ENCODE results near the gene DLG1.

DLG1 gene

DNA sequence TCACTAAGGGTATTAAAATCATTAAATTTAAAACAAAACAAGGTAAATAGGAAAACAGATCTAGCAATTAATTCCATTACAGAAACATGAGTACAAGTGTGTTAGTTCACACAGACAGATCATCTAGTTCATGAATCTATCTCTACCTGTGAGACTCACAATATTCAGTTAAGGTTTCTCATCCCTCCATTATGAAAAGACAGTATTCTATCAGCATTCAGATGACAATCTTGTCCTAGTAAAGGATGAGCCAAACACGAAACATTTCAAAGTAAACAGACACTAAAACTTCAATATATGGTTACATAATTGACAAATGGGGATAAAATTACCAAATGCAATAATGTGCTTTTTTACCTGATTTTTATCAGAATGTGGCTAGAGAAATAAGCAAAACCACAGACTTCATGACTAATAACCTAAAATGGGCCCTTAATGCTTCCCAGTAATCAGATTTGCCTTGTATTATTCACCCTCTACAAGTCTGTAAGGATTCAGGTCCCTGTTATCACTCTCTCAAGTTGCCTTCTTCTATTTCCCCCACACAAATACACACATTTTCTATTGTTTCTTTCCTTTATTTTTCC, 126.8 kb downstream of the DLG1 start:
- DNase-seq (ENCODE audit: low spot score), result no peak

DNA sequence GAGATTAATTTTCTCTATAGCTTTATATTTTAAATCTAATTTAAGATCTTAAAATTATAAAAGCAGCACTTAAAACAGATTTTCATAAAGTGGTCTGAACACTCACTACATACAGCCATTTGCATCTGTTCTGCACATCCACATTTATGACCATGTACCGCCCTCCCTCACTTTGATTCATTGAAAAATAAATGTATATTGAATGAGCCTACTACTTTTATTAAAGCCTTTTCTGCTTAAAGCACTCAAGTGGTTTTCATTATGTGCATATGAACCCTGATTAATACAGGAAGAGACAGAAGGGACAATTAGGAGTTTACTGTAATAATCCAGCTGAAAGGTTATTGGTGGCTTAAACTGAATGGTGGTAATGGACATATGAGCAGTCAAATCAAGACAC, 129.4 kb downstream of the DLG1 start:
- DNase-seq (ENCODE audit: low spot score), result no peak

DNA sequence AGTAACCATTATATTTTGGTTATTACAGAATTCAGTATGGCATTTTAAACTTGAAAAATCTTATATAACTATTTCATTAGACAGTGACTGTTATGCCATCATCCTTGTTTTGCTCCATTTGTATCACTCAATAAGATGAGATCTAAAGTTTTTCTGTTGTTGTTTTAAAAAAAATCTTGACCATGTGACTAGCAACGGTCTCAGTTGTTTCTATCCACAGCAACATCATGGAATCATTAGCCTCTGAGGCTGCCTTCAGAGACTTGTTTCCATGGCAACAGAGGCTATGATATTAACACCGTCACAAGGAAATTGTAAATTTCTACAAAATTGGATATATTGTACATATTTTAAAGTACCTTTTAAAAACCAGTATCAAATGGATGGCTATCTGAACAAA, 129.8 kb downstream of the DLG1 start:
- DNase-seq (ENCODE audit: low spot score), result no peak

DNA sequence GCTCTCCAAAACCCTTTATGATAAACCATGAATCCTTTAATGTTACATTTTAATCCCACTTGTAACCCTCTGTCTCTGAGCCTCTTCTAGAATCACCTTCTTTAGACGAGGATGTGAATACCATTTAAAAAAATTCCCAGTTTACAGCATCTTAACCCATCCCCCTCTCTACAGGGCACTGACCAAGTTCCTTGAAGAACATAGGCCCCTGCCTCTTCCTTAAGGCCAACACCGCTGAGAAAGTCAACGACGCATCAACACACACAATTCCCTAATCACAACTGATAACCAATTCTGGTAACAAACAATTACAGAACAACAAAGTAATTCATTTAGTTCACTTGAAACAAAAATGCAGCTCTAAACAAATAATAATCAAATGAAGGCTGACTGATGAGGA, 130.3 kb downstream of the DLG1 start:
- no peak for DNase-seq (ENCODE audit: low spot score)

DNA sequence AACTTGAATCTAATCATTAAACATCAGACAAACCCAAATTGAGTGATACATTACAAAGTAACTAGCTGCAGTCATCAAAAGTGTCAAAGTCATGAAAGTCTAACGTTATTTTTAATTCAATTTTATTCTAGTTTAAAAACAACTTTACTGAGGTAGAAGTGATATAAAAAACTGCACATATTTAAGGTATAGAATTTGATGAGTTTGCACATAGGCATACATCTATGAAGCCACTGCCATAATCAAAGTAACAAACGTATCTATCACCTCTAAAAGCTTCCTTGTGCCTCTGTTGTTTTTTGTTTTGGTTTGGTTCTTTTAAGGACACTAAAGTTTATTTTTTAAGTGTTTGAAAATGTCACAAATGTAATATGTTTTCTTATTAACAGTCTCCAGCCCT, 130.9 kb downstream of the DLG1 start:
- DNase-seq (ENCODE audit: low spot score), result no peak

DNA sequence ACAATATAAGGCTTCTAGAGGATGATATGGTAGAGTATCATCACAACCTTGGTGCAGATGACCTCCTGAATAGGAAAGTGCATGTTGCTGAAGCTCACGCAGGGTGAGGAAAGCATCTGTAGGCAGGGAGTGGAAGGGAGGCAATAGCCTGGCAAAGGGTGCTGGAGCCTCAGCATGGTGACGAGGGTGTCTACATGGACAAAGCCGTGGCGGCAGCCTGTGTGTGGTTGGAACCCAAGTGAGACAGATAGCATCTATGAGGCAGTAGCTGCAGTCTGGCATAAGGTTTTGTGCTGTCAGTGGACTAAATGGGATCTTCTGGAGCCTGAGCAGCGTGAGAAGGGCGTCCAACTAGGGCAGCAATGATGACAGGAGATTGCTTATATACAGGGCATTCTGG, 132.5 kb downstream of the DLG1 start:
- no peak for DNase-seq (ENCODE audit: low spot score)

DNA sequence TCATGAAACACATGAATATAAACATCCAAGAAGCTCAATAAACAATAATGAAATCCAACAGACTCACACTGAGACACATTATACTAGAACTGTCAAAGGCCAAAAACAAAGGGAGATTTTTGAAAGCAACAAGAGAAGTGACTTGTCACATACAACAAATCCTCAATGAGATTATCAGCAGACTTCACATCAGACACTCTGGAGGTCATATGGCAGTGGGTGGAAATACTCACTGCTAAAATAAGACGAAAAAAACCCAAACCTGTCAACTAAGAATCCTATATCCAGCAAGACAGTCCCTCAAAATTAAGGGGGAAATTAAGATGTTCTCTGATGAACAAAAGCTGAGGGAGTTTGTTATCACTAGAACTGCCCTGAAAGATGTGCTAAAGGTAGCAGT, 143.4 kb downstream of the DLG1 start:
- no peak for DNase-seq (ENCODE audit: low spot score)

DNA sequence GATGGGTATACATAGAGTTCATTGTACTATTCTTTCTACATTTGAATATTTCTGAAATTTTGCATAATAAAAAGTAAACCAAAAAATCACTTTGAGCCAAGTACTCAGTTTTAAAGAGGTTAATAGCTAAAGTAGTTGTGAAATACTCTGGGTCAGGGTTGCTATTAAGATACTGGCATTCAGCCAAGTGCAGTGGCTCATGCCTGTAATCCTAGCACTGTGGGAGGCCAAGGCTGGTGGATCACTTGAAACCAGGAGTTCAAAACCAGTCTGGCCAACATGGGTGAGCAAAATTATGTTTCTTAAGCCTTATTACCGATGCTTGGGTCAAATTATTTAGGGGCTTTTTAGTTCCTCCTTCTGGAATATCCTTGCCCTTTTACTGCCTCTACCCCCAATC, 146.8 kb downstream of the DLG1 start:
- peak; percentile 21 for DNase-seq (ENCODE audit: low spot score)

DNA sequence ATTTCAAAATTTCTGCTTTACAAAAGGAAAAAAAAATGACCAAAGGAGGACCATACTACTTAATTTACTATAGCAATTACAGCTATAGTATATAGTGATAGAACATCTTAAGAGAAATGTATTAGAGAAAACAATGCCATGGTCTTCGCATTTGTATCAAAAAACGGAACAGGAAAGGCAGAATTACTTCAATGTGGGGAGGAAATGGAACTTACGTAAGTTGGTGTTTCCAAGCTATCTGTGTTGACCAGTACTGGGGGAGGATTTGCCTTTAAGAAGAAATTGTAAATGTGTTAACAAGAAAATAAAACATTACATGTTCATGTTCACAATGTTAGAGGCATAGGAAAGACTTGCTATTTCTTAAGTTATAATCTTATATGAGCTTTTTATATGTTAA, 148.9 kb downstream of the DLG1 start:
- DNase-seq (ENCODE audit: low spot score), result no peak

DNA sequence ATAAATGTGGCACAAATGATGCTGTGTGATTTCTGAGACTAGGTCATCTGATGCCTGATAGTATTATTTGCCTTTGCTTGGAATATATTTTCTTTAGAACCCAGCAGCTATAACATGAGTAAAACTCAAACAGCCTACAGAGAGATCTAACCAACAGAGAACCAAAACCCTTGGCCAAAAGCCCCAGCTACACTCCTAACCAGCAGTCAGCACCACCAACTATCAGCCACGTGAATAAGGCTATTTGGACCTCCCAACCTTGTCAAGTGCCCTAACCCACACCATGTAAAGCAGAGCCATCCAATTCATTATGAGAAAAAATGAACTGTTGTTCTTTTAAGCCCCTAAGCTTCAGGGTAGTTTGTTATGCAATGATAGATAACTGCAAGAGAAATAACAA, 154.2 kb downstream of the DLG1 start:
- DNase-seq (ENCODE audit: low spot score), result no peak

DNA sequence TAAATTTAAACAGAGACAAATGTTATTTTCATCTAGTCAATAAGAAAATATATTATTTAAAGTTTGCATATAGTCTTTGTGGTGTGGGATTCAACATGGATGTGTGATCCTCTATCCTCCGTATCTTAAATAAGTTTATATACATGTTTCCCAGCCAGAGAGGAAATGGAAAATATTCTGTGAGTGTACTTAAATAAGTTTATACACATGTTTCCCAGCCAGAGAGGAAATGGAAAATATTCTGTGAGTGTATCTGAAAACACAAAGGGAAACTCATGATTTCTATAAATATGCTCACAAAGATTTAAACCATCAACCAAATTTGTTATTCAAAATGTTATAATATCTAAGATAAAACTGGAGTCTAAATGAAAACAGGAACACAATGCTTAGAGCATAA, 158.8 kb downstream of the DLG1 start:
- no peak for DNase-seq (ENCODE audit: low spot score)

DNA sequence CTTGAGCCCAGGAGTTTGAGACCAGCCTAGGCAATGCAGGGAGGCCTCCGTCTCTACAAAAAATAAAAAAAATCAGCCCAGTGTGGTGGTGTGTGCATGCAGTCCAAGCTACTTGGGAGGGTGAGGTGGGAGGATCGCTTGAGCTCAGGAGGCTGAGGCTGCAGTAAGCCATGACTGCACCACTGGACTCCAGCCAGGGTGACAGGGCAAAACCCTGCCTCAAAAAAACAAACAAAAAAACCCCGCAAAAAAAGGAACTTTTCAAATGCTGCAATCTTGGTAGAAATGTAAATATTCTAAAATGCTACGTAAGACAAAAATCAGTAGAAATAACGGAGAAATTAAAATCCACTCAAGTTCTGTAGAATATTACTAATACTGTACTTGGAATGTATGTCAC, 160.7 kb downstream of the DLG1 start:
- no peak for DNase-seq (ENCODE audit: low spot score)

DNA sequence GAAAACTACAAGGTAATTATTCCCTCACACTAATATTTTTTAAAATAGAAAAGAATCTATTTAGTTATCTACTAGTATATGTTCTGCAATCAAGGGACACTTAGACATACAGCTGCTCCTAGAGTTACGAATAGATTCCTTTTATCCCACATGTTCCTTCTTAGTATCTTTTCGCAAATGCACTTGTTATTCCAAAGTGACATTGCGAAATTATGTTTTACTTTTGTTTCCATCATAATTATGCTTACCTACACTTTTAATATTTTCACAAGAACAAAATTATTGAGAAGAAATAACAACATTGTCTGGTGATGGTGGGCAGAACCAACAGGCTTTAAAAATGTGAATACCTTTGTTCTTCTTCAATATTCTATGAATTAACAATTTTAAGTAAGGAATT, 161.7 kb downstream of the DLG1 start:
- no peak for DNase-seq (ENCODE audit: low spot score)

DNA sequence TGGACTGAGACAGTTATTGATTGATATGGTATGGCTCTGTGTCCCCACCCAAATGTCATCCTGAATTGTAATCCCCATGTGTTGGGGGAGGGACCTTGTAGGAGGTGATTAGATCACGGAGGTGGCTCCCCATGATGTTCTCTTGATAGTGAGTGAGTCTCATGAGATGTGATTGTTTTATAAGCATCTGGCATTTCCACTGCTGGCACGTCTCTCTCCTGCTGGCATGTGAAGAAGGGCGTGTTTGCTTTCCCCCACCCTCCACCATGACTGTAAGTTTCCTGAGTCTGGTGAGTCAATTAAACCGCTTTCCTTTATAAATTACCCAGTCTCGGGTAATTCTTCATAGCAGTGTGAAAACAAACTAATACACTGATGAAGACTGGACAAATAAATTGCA, 163.2 kb downstream of the DLG1 start:
- no peak for DNase-seq (ENCODE audit: low spot score)

DNA sequence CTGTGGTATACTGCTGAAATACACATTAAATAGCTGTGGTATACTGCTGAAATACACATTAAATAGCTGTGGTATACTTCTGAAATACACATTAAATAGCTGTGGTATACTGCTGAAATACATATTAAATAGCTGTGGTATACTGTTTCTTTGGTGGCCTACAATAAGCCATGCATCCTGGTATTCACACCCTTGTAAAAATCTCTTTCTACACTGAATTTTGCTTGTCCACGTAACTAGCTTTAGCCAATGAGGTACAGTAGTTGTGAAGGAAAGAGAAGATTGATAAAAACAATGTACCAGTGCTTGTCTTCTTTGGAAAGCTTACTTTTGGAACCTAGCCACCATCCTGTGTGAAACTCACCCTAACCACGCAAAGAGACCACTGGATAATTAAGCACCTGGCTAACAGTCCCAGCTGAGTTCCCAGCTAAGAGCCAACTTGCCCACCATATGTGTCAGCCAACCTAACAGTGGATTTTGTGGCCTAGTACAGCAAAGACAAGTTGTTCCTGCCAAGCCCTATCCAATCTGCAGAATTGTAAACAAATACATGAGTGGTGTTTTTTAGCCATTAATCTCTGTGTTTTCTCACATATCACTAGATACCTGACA, 165.4 kb downstream of the DLG1 start:
- DNase-seq (ENCODE audit: low spot score), result no peak

DNA sequence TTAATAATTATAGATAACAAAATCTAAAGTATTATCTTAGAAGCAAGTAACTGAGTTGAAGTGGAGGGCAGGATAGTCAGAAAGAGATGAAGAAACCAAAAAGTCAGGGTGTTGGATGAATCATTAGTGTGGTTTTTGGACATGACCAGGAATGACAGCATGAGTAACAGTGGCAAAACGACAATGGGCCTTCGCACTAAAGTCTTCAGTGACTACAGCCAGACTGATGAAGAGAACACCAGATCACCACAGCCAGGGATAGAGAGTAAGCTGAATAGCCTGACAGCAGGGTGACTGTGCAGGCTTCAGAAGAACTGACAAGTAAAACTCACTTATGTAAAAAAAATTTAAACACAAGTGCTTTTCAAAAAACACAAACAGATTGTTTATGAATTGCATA, 172.8 kb downstream of the DLG1 start:
- DNase-seq (ENCODE audit: low spot score), result no peak

DNA sequence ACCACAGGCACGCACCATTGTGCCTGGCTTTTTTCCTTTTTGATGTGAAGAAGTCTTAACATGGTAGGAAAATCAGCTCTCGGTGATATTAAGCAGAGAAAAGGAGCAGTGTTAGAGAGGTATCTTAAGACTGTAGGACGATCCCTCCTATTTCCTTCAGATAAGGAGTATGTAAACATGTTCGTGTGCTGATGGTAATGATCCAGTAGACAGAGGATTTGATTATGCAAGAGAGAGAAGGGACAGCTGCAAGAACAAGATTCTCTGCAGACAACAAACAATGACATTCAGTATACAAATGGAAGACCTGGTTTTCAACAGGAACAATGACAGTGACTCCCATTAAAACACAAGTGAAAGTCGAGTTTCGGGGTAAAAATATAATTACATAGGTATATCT, 173.7 kb downstream of the DLG1 start:
- no peak for DNase-seq (ENCODE audit: low spot score)

DNA sequence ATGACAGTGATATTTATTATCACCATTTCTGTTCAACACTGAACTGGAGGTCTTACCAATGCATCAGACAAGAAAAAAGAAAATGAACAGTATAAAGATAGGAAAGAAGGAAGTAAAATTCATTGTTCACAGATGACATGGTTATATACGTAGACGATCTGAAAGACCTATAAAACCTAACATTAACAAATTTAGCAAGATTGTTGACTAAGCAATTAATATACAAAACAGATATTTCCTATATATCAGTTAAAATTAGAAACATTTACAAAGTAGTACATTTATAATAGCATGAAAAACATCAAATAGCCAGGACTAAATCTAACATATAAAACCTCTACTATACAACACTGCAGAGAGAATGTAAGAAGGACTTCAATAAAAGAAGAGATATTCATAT, 176.0 kb downstream of the DLG1 start:
- no peak for DNase-seq (ENCODE audit: low spot score)

DNA sequence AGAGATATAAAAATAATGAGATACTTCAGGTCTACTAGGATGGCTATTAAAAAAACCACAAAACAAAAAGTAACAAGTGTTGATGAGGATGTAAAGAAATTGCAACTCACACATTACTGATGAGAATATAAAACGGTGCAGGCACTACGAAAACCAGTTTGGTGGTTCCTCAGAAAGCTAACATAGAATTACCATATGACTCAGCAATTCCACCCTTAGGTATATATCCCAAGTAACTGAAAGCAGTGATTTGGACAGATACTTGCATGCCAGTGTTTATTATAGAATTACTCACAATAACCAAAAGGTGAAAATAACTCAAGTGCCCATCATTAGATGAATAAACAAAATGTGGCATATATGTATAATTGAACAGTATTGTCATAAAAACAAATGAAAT, 181.3 kb downstream of the DLG1 start:
- DNase-seq (ENCODE audit: low spot score), result no peak

DNA sequence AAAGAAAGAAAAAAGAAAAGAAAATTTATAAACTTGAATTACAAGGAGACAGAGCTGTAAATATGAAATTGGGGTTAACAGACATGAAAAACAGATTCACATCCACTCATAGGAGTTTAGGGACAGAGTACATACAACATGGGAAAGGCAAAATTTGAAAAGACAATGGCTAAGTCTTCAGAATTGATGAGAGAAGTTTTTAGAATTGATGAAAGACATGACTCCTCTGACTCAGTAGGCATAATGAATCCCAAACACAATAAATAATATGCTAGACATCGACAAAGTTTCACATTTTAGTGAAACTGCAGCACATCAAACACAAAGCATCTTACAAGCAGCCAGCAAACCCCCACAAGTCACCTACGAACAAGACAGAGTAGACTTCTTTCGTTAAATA, 184.4 kb downstream of the DLG1 start:
- no peak for DNase-seq (ENCODE audit: low spot score)

DNA sequence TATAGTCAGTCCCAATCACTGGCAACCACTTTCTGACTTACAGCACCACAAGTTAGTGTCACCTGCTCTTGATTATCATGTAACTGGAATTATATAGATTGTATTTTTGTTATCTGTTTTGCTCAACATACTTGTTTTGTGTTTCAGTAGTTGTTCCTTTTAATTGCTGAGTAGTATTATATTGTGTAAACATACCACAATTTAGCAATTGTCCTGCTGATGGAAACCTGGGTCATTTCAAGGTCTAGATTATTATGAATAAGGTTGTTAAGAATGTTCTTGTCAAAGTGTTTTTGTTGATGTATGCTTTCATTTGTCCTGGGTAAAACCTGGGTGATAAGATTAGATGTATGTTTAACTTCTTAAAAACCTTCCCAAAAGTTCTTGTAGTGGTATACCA, 186.7 kb downstream of the DLG1 start:
- no peak for DNase-seq (ENCODE audit: low spot score)

DNA sequence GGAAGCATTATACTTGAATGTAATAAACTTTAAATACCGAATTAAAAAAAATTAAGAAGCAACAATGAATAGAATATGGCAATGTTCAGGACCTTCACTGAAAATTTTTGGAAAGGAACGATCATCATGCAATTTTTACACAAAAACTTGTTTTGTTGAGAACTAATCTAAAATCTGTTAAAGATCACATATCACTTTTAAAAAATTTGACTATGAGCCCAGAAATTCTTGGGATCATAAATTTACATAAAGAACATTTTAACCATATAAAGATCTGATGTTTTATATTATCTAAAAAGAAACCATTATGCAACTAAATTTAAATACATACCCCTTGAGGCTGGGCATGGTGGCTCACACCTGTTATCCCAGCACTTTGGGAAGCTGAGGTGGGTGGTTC, 192.6 kb downstream of the DLG1 start:
- no peak for DNase-seq (ENCODE audit: low spot score)

DNA sequence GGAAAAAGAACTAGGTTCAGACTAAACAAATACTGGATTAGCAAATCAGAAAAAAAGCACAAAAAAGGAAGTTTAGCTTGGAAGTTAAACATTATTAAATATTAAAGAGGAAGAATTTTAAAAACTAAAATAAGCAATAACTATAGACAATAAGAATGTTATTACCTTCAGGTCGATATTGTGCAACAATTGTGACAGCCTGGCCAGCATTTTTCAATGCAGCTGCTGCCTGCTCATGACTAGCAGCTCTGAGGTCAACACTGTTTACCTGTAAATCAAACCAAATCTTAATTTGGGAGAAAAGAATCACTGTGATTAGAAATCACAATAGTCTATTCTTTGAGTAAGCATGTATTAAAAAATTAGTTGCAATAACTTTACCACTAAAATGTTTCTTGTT, 193.7 kb downstream of the DLG1 start:
- no peak for DNase-seq (ENCODE audit: low spot score)

DNA sequence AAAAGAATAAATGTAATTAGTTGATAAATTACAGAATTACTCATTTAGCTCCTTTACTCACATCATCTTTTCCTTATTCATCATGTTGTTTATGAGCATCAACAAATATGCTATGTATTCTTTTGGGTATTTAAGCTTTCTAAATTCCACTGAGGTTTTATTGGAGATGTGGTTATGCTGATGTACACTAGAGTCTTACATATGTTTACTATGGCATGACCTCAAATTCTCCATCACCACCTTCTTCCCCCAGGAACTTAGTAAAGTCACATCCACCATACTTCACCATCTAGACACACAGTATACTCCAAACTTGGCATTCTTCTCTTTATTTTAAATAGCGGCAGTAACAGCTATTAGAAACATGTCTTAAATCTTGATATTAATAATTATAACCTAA, 194.6 kb downstream of the DLG1 start:
- no peak for DNase-seq (ENCODE audit: low spot score)

DNA sequence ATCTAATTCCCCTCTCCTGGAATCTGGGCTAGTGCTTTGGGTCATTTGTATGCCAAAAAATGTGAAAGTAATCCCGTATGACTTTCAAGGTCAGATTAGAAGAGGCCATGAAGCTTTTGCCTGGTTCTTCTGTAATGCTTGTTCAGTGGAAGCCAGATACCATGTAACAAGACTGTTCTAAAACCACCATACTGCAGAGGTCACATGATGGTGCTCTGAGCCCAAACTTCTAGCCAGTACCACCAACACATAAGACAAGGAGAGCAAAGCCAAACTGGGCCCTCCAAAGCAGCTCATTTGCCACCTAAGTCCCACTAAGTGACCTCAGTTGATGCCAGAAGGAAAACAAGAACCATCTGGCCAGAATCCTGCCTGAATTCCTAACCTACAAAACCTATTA, 204.5 kb downstream of the DLG1 start:
- DNase-seq (ENCODE audit: low spot score), result no peak
